GM23338 (cell line): ENCODE measurements around the gene SCN11A. TPM values are rescaled to one million over a fixed set of nuclear protein-coding genes. Genes with fewer than 3 reads are reported as not detected.

ENCODE experiments used
- ATAC-seq: fragments of 200-7000 bp; cut with Tn5 transposase; 3 replicates; pipeline ENCODE4 v1.9.1; 2020
- DNase-seq: peaks from one replicate; pipeline ENCODE4 v3.0.0-alpha.2; 2015; ENCODE audit warnings: low spot score
- H2AFZ ChIP-seq: fragments of 200-600 bp; sonication (generic); 2 replicates; pipeline ENCODE4 v1.8.0; 2016; ENCODE audit warnings: antibody characterized with exemption, mild to moderate bottlenecking, moderate library complexity
- H3F3A ChIP-seq: fragments of 200-600 bp; sonication (generic); replicated peaks from 2 replicates; pipeline ENCODE4 v1.8.0; 2017; ENCODE audit warnings: antibody characterized with exemption, mixed run types, low read depth
- H3K27ac ChIP-seq: fragments of 200-600 bp; sonication (generic); 2 replicates; pipeline ENCODE4 v1.6.1; 2016; ENCODE audit warnings: low read depth
- H3K27me3 ChIP-seq: fragments of 200-600 bp; sonication (generic); 2 replicates; pipeline ENCODE4 v1.8.0; 2016; ENCODE audit warnings: mild to moderate bottlenecking, mixed run types, moderate library complexity; ENCODE audit not compliant: insufficient read depth
- H3K36me3 ChIP-seq: fragments of 200-600 bp; sonication (generic); 2 replicates; pipeline ENCODE4 v1.8.0; 2016; ENCODE audit warnings: mild to moderate bottlenecking; ENCODE audit not compliant: insufficient read depth
- H3K4me1 ChIP-seq: fragments of 200-600 bp; sonication (generic); 2 replicates; pipeline ENCODE4 v1.8.0; 2016; ENCODE audit warnings: mild to moderate bottlenecking, moderate library complexity; ENCODE audit not compliant: insufficient read depth
- H3K4me2 ChIP-seq: fragments of 200-600 bp; sonication (generic); 2 replicates; pipeline ENCODE4 v1.7.1; 2017; ENCODE audit warnings: mixed run types
- H3K4me3 ChIP-seq: fragments of 200-600 bp; sonication (generic); 2 replicates; pipeline ENCODE4 v1.6.1; 2016; ENCODE audit warnings: mixed run types
- H3K79me2 ChIP-seq: fragments of 200-600 bp; sonication (generic); replicated peaks from 2 replicates; pipeline ENCODE4 v1.8.0; 2017; ENCODE audit warnings: mild to moderate bottlenecking; ENCODE audit not compliant: insufficient read depth
- H3K9me2 ChIP-seq: fragments of 200-600 bp; sonication (generic); 2 replicates; pipeline ENCODE4 v1.8.0; 2017; ENCODE audit not compliant: insufficient read depth
- H4K20me1 ChIP-seq: fragments of 200-600 bp; sonication (generic); replicated peaks from 2 replicates; pipeline ENCODE4 v1.8.0; 2017; ENCODE audit warnings: mild to moderate bottlenecking; ENCODE audit not compliant: insufficient read depth
- H3K27ac Mint-ChIP-seq: 2 replicates; pipeline ENCODE4 v1.8.0; 2020; ENCODE audit warnings: inconsistent platforms, mild to moderate bottlenecking, moderate library complexity, mixed read lengths
- H3K27me3 Mint-ChIP-seq: 3 replicates; pipeline ENCODE4 v1.8.0; 2022; ENCODE audit warnings: low read depth, mild to moderate bottlenecking, moderate library complexity, mixed read lengths, inconsistent platforms; ENCODE audit not compliant: insufficient read depth, poor library complexity
- H3K36me3 Mint-ChIP-seq: 3 replicates; pipeline ENCODE4 v1.8.0; 2021; ENCODE audit warnings: low read depth, mild to moderate bottlenecking, inconsistent platforms, moderate library complexity, mixed read lengths
- H3K4me1 Mint-ChIP-seq: 3 replicates; pipeline ENCODE4 v1.8.0; 2020; ENCODE audit warnings: mild to moderate bottlenecking, inconsistent platforms, mixed read lengths
- H3K4me3 Mint-ChIP-seq: 3 replicates; pipeline ENCODE4 v1.8.0; 2021; ENCODE audit warnings: moderate library complexity, mild to moderate bottlenecking, inconsistent platforms, mixed read lengths
- H3K9me3 Mint-ChIP-seq: 3 replicates; pipeline ENCODE4 v1.8.0; 2020; ENCODE audit warnings: moderate library complexity, mild to moderate bottlenecking, inconsistent platforms, mixed read lengths
- CREB1 ChIP-seq: fragments of 250-450 bp; sonication (Bioruptor Pico); IDR thresholded peaks from 2 replicates; pipeline ENCODE4 v1.5.0; 2020; ENCODE audit warnings: low read depth, mild to moderate bottlenecking, moderate library complexity
- EZH2 ChIP-seq: fragments of 200-600 bp; sonication (generic); IDR thresholded peaks from one replicate; pipeline ENCODE4 v1.8.0; 2017; ENCODE audit warnings: antibody characterized with exemption, mild to moderate bottlenecking, low read depth; ENCODE audit not compliant: unreplicated experiment
- EZH2phosphoT487 ChIP-seq: fragments of 200-600 bp; sonication (generic); IDR thresholded peaks from one replicate; pipeline ENCODE4 v1.8.1; 2018; ENCODE audit warnings: antibody characterized with exemption; ENCODE audit not compliant: unreplicated experiment
- JUNB ChIP-seq: IDR thresholded peaks from one replicate; pipeline ENCODE4 v1.6.1; 2016; ENCODE audit warnings: antibody characterized with exemption; ENCODE audit not compliant: unreplicated experiment
- NANOG ChIP-seq: IDR thresholded peaks from 2 replicates; pipeline ENCODE4 v1.6.1; 2016; ENCODE audit warnings: antibody characterized with exemption, borderline replicate concordance
- POLR2AphosphoS5 ChIP-seq: IDR thresholded peaks from 2 replicates; pipeline ENCODE4 v1.6.1; 2016; ENCODE audit warnings: antibody characterized with exemption, low read depth
- STAT1 ChIP-seq: IDR thresholded peaks from one replicate; pipeline ENCODE4 v1.6.1; 2016; ENCODE audit warnings: antibody characterized with exemption; ENCODE audit not compliant: unreplicated experiment
- ZNF114 ChIP-seq: fragments of 250-450 bp; sonication (Bioruptor Pico); IDR thresholded peaks from 2 replicates; pipeline ENCODE4 v1.5.0; 2020; ENCODE audit warnings: mild to moderate bottlenecking, moderate library complexity
- ZNF331 ChIP-seq: fragments of 250-450 bp; sonication (Bioruptor Pico); IDR thresholded peaks from 2 replicates; pipeline ENCODE4 v1.5.0; 2020; ENCODE audit warnings: low read depth, mild to moderate bottlenecking, moderate library complexity
- polyA plus RNA-seq: library from polyadenylated mRNA; unstranded; fragments of >200 nt; fragmentation: Nextera tagmentation; extraction: Ambion mirVana; gene quantifications from 2 replicates; pipeline ENCODE4 v1.2.1, GENCODE V29; 2016
- total RNA-seq: library from RNA; depleted of rRNA; stranded (reverse); fragments of >200 nt; shearing (Covaris generic); gene quantifications from 2 replicates; pipeline ENCODE4 v1.2.3, GENCODE V29; 2014
- TF ChIP-seq, protein P1 (sequence below): IDR thresholded peaks from 2 replicates; pipeline ENCODE4 v1.6.1; 2016; ENCODE audit warnings: antibody characterized with exemption
- TF ChIP-seq, protein P2 (sequence below): fragments of 250-450 bp; sonication (Bioruptor Pico); IDR thresholded peaks from 2 replicates; pipeline ENCODE4 v1.5.0; 2020; ENCODE audit warnings: mild to moderate bottlenecking, moderate library complexity

The SCN11A gene
- total and polyA plus RNA-seq, 2 experiments from 2014 or later: 0.05 to 0.14 TPM

DNA sequence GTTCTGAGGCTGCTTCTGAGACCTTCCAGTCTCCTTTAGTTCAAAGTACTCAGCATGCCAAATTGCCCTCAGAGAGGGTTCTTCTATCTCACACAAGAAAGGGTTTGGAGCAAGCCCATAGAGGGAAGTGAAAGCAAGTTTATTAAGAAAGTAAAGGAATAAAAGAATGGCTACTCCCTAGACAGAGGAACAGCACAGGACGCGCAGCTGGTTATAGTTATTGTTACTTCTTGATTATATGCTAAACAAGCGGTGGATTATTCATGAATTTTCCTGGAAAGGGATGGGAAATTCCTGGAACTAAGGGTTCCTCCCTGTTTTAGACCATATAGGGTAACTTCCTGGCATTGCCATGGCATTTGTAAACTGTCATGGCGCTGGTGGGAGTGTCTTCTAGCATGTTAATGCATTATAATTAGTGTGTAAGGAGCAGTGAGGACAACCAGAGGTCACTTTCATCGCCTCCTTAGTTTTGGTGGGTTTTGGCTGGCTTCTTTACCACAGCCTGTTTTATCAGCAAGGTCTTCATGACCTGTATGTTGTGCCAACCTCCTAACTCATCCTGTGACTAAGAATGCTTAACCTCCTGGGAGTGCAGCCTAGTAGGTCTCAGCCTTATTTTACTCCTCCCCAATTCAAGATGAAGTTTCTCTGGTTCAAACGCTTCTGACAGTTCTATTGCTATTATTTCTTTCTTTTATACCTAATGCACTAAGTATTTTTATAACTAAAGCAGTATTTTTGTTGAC is 26.3 kb downstream of the SCN11A start:
- H3K4me1 ChIP-seq: no peaks in the 10 kb centered on the region
- H3K27ac ChIP-seq: no peak overlapping the region
- no peak overlapping the region for H2AFZ ChIP-seq
- H3K27me3 ChIP-seq: no peaks in the 10 kb centered on the region
- no peaks in the 10 kb centered on the region for H3K9me2 ChIP-seq
- H3K4me1 Mint-ChIP-seq: no peaks in the 10 kb centered on the region
- no peaks in the 10 kb centered on the region for H3K79me2 ChIP-seq
- no peaks in the 10 kb centered on the region for H3F3A ChIP-seq
- no peak overlapping the region for H3K4me3 Mint-ChIP-seq
- H3K36me3 ChIP-seq: no peaks in the 10 kb centered on the region
- H3K4me3 ChIP-seq: no peak overlapping the region
- H3K27me3 Mint-ChIP-seq: no peaks in the 10 kb centered on the region
- TF ChIP-seq NANOG: no peak
- no peak for TF ChIP-seq JUNB
- no peak for TF ChIP-seq CREB1 (CRISPR knock-in tag)
- TF ChIP-seq STAT1: no peak
- H3K4me2 ChIP-seq: no peak overlapping the region
- DNase-seq (no peak), ATAC-seq (no peak)
- no peak overlapping the region for H3K27ac Mint-ChIP-seq
- no peaks in the 10 kb centered on the region for H4K20me1 ChIP-seq
- no peaks in the 10 kb centered on the region for H3K36me3 Mint-ChIP-seq
- H3K9me3 Mint-ChIP-seq: no peaks in the 10 kb centered on the region

DNA sequence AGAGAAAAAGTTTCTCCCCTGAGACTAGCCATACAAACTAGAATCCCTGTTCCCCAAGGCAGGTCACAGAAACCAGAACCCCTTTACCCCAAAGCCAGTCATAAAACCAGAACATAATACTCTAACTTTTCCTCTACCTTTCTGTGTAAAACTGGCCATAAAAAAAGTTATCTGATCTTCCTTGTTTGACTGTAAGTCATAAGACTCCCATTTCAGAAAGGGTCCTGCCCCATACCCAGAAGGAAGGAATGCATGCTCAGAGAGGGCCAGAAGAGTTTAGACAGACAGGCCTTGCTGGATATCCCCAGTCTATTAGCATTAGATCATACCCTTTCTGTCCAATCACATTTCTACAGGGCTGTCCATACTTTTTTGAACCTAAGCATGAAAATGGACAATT is 27.2 kb downstream of the SCN11A start:
- no peaks in the 10 kb centered on the region for H3K27me3 ChIP-seq
- no peaks in the 10 kb centered on the region for H3K79me2 ChIP-seq
- H3K9me2 ChIP-seq: no peaks in the 10 kb centered on the region
- H3K4me2 ChIP-seq: no peak overlapping the region
- no peak overlapping the region for H3K4me3 ChIP-seq
- no peaks in the 10 kb centered on the region for H3F3A ChIP-seq
- H2AFZ ChIP-seq: no peak overlapping the region
- no peak for ATAC-seq
- no peaks in the 10 kb centered on the region for H3K4me1 ChIP-seq
- no peak for DNase-seq
- no peak overlapping the region for H3K27ac Mint-ChIP-seq
- no peak overlapping the region for H3K27ac ChIP-seq
- H3K36me3 ChIP-seq: no peaks in the 10 kb centered on the region
- H3K9me3 Mint-ChIP-seq: no peaks in the 10 kb centered on the region
- H3K4me1 Mint-ChIP-seq: no peaks in the 10 kb centered on the region
- H3K36me3 Mint-ChIP-seq: no peaks in the 10 kb centered on the region
- no peak overlapping the region for H3K4me3 Mint-ChIP-seq
- H4K20me1 ChIP-seq: no peaks in the 10 kb centered on the region
- no peaks in the 10 kb centered on the region for H3K27me3 Mint-ChIP-seq
- TF ChIP-seq CREB1 (CRISPR knock-in tag) (no peak), EZH2phosphoT487 (no peak), POLR2AphosphoS5 (no peak), JUNB (no peak), ZNF114 (no peak), EZH2 (no peak), STAT1 (no peak), ZNF331 (CRISPR knock-in tag) (no peak)
- TF ChIP-seq, protein P1, sequence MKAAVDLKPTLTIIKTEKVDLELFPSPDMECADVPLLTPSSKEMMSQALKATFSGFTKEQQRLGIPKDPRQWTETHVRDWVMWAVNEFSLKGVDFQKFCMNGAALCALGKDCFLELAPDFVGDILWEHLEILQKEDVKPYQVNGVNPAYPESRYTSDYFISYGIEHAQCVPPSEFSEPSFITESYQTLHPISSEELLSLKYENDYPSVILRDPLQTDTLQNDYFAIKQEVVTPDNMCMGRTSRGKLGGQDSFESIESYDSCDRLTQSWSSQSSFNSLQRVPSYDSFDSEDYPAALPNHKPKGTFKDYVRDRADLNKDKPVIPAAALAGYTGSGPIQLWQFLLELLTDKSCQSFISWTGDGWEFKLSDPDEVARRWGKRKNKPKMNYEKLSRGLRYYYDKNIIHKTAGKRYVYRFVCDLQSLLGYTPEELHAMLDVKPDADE: no peak
- TF ChIP-seq, protein P2, sequence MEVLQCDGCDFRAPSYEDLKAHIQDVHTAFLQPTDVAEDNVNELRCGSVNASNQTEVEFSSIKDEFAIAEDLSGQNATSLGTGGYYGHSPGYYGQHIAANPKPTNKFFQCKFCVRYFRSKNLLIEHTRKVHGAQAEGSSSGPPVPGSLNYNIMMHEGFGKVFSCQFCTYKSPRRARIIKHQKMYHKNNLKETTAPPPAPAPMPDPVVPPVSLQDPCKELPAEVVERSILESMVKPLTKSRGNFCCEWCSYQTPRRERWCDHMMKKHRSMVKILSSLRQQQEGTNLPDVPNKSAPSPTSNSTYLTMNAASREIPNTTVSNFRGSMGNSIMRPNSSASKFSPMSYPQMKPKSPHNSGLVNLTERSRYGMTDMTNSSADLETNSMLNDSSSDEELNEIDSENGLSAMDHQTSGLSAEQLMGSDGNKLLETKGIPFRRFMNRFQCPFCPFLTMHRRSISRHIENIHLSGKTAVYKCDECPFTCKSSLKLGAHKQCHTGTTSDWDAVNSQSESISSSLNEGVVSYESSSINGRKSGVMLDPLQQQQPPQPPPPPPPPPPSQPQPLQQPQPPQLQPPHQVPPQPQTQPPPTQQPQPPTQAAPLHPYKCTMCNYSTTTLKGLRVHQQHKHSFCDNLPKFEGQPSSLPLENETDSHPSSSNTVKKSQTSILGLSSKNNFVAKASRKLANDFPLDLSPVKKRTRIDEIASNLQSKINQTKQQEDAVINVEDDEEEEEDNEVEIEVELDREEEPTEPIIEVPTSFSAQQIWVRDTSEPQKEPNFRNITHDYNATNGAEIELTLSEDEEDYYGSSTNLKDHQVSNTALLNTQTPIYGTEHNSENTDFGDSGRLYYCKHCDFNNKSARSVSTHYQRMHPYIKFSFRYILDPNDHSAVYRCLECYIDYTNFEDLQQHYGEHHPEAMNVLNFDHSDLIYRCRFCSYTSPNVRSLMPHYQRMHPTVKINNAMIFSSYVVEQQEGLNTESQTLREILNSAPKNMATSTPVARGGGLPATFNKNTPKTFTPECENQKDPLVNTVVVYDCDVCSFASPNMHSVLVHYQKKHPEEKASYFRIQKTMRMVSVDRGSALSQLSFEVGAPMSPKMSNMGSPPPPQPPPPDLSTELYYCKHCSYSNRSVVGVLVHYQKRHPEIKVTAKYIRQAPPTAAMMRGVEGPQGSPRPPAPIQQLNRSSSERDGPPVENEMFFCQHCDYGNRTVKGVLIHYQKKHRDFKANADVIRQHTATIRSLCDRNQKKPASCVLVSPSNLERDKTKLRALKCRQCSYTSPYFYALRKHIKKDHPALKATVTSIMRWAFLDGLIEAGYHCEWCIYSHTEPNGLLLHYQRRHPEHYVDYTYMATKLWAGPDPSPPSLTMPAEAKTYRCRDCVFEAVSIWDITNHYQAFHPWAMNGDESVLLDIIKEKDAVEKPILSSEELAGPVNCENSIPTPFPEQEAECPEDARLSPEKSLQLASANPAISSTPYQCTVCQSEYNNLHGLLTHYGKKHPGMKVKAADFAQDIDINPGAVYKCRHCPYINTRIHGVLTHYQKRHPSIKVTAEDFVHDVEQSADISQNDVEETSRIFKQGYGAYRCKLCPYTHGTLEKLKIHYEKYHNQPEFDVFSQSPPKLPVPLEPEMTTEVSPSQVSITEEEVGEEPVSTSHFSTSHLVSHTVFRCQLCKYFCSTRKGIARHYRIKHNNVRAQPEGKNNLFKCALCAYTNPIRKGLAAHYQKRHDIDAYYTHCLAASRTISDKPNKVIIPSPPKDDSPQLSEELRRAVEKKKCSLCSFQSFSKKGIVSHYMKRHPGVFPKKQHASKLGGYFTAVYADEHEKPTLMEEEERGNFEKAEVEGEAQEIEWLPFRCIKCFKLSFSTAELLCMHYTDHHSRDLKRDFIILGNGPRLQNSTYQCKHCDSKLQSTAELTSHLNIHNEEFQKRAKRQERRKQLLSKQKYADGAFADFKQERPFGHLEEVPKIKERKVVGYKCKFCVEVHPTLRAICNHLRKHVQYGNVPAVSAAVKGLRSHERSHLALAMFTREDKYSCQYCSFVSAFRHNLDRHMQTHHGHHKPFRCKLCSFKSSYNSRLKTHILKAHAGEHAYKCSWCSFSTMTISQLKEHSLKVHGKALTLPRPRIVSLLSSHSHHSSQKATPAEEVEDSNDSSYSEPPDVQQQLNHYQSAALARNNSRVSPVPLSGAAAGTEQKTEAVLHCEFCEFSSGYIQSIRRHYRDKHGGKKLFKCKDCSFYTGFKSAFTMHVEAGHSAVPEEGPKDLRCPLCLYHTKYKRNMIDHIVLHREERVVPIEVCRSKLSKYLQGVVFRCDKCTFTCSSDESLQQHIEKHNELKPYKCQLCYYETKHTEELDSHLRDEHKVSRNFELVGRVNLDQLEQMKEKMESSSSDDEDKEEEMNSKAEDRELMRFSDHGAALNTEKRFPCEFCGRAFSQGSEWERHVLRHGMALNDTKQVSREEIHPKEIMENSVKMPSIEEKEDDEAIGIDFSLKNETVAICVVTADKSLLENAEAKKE (CRISPR knock-in tag): no peak
